Measurements from ENCODE around the gene DENND1C. TPM values are rescaled to one million over a fixed set of nuclear protein-coding genes. Genes with fewer than 3 reads are reported as not detected.

The DENND1C gene
- total RNA-seq, 2 donors from 2014 or later: 0.30 to 0.75 TPM

Other genes with a start within 250 kb of the DENND1C start
- 10 to 100 TPM; 21.2 to 36.9 TPM for gene MLLT1, start 201.8 kb downstream of the DENND1C start, total RNA-seq
- under 1 TPM in 1 of 2 donors, not detected in 1; 0.24 TPM for gene ACER1, start 148.2 kb downstream of the DENND1C start, total RNA-seq
- 100 to 1,000 TPM in 1 of 2 donors, 10 to 100 TPM in 1; 83.7 to 104 TPM for gene CLPP, start 120.3 kb downstream of the DENND1C start, total RNA-seq
- 10 to 100 TPM; 71.7 to 93.7 TPM for gene ALKBH7, start 109.0 kb downstream of the DENND1C start, total RNA-seq
- under 1 TPM; 0.82 to 0.98 TPM for gene PSPN, start 105.9 kb downstream of the DENND1C start, total RNA-seq
- 10 to 100 TPM; 23.7 to 33.0 TPM for gene GTF2F1, start 88.6 kb downstream of the DENND1C start, total RNA-seq
- 10 to 100 TPM; 55.3 to 95.7 TPM for gene KHSRP, start 57.0 kb downstream of the DENND1C start, total RNA-seq
- not detected for gene SLC25A41, start 48.0 kb downstream of the DENND1C start, total RNA-seq
- gene SLC25A23, start 22.0 kb downstream of the DENND1C start, total RNA-seq: 100 to 1,000 TPM in 1 of 2 donors, 10 to 100 TPM in 1; 88.7 to 103 TPM
- 1 to 10 TPM in 1 of 2 donors, under 1 TPM in 1; 0.33 to 2.5 TPM for gene CRB3, start 17.5 kb downstream of the DENND1C start, total RNA-seq
- 1 to 10 TPM in 1 of 2 donors, under 1 TPM in 1; 0.83 to 2.3 TPM for gene TUBB4A, start 20.5 kb upstream of the DENND1C start, total RNA-seq
- gene TNFSF9, start 49.2 kb upstream of the DENND1C start, total RNA-seq: under 1 TPM in 1 of 2 donors, not detected in 1; 0.43 TPM
- not detected for gene CD70, start 109.4 kb upstream of the DENND1C start, total RNA-seq
- 1 to 10 TPM in 1 of 2 donors, under 1 TPM in 1; 0.63 to 1.3 TPM for gene TNFSF14, start 188.4 kb upstream of the DENND1C start, total RNA-seq
- 1,000 to 10,000 TPM in 1 of 2 donors, 100 to 1,000 TPM in 1; 419 to 1,709 TPM for gene C3, start 238.9 kb upstream of the DENND1C start, total RNA-seq